Fibroblast of lung (primary cell): ENCODE data around the gene PFDN1. TPM values are rescaled to one million over a fixed set of nuclear protein-coding genes. Genes with fewer than 3 reads are reported as not detected.
A peak's percentile ranks its signal among the peaks of the same experiment; 100 is the strongest.

Source experiments
- DNase-seq, 2 donors: peaks; one replicate each; pipeline versions ENCODE4 v3.0.0 to v3.0.0-alpha.2; 2010; ENCODE audit warnings: low read depth in 2 of 2
- H2AFZ ChIP-seq: 2 replicates; pipeline ENCODE4 v1.5.1; 2012; ENCODE audit warnings: low read length, control low read depth, inconsistent platforms
- H3K27ac ChIP-seq: 2 replicates; pipeline ENCODE4 v1.5.1; 2011; ENCODE audit warnings: low read length, control low read depth; ENCODE audit not compliant: insufficient read depth
- H3K27me3 ChIP-seq: 2 replicates; pipeline ENCODE4 v1.5.1; 2011; ENCODE audit warnings: mild to moderate bottlenecking, low read length; ENCODE audit not compliant: control insufficient read depth, insufficient read depth
- H3K36me3 ChIP-seq: 2 replicates; pipeline ENCODE4 v1.5.1; 2011; ENCODE audit warnings: low read length; ENCODE audit not compliant: control insufficient read depth, insufficient read depth
- H3K4me1 ChIP-seq: 2 replicates; pipeline ENCODE4 v1.5.1; 2011; ENCODE audit warnings: low read length; ENCODE audit not compliant: control insufficient read depth, insufficient read depth; ENCODE audit errors: extremely low read depth
- H3K4me2 ChIP-seq: 2 replicates; pipeline ENCODE4 v1.5.1; 2011; ENCODE audit warnings: low read length, control low read depth; ENCODE audit not compliant: insufficient read depth; ENCODE audit errors: extremely low read depth
- H3K4me3 ChIP-seq, 4 experiments: fragments of 200-600 bp in 1 of 4; sonication (generic) in 1 of 4; replicated peaks in 1 of 4; 2 replicates each; pipeline ENCODE4 v1.5.1; 2011 to 2016; ENCODE audit warnings: low read length in 4 of 4, low read depth in 3 of 4, mild to moderate bottlenecking in 3 of 4, control low read depth in 2 of 4, inconsistent platforms in 1 of 4, mixed read lengths in 1 of 4; ENCODE audit not compliant: insufficient read depth in 1 of 4; ENCODE audit errors: control extremely low read depth in 1 of 4
- H3K79me2 ChIP-seq: 2 replicates; pipeline ENCODE4 v1.5.1; 2012; ENCODE audit warnings: mild to moderate bottlenecking, low read length, inconsistent platforms; ENCODE audit not compliant: control insufficient read depth, insufficient read depth
- H3K9ac ChIP-seq: 2 replicates; pipeline ENCODE4 v1.5.1; 2011; ENCODE audit warnings: mild to moderate bottlenecking, low read length, control low read depth; ENCODE audit not compliant: insufficient read depth
- H3K9me3 ChIP-seq: 2 replicates; pipeline ENCODE4 v1.5.1; 2012; ENCODE audit warnings: low read depth, low read length; ENCODE audit not compliant: control insufficient read depth, insufficient read depth
- H4K20me1 ChIP-seq: 2 replicates; pipeline ENCODE4 v1.5.1; 2011; ENCODE audit warnings: low read length; ENCODE audit not compliant: control insufficient read depth, insufficient read depth; ENCODE audit errors: extremely low read depth
- EZH2 ChIP-seq: IDR thresholded peaks from 2 replicates; pipeline ENCODE4 v1.5.1; 2012; ENCODE audit warnings: low read length, control low read depth, mild to moderate bottlenecking; ENCODE audit errors: missing control alignments
- polyA plus RNA-seq, 2 donors: library from polyadenylated mRNA; depleted of rRNA in 1 of 2; stranded (reverse) in 1 of 2; unstranded in 1 of 2; fragments of >200 nt; gene quantifications; 2 replicates each; pipeline ENCODE4 v1.2.1, GENCODE V29; 2011 to 2012; ENCODE audit warnings: missing spikeins in 1 of 2
- total RNA-seq: library from RNA; depleted of rRNA; stranded (reverse); fragments of >200 nt; gene quantifications from 2 replicates; pipeline ENCODE4 v1.2.1, GENCODE V29; 2014
- TF ChIP-seq, protein P1 (sequence below), 2 donors: IDR thresholded peaks in 1 of 2; conservative IDR thresholded peaks in 1 of 2; 1 replicate in 1 of 2; 2 replicates in 1 of 2; pipeline ENCODE4 v1.5.1; 2011 to 2012; ENCODE audit warnings: low read length in 2 of 2, control low read depth in 1 of 2, inconsistent platforms in 1 of 2, low read depth in 1 of 2, mild to moderate bottlenecking in 1 of 2

The PFDN1 gene
- total and polyA plus RNA-seq, 2 donors (not counting 1 experiment from before 2014, with no cell fraction given): 35.5 to 140 TPM

GRCh38 chr5:140214831-140215230, 88.1 kb downstream of the PFDN1 start:
- TF ChIP-seq EZH2: no peak
- TF ChIP-seq, protein P1, sequence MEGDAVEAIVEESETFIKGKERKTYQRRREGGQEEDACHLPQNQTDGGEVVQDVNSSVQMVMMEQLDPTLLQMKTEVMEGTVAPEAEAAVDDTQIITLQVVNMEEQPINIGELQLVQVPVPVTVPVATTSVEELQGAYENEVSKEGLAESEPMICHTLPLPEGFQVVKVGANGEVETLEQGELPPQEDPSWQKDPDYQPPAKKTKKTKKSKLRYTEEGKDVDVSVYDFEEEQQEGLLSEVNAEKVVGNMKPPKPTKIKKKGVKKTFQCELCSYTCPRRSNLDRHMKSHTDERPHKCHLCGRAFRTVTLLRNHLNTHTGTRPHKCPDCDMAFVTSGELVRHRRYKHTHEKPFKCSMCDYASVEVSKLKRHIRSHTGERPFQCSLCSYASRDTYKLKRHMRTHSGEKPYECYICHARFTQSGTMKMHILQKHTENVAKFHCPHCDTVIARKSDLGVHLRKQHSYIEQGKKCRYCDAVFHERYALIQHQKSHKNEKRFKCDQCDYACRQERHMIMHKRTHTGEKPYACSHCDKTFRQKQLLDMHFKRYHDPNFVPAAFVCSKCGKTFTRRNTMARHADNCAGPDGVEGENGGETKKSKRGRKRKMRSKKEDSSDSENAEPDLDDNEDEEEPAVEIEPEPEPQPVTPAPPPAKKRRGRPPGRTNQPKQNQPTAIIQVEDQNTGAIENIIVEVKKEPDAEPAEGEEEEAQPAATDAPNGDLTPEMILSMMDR (conservative IDR thresholded peaks at IDR 0.05 in 1 of 2, IDR thresholded peaks at IDR 0.05 in 1 of 2; ENCODE audit: low read depth in 1 of 2, low read length in 2 of 2): no peak
- Histone ChIP-seq H3K4me2 (no peak overlapping the region), H3K27ac (no peak overlapping the region), H3K27me3 (no peaks in the 10 kb centered on the region), H2AFZ (no peak overlapping the region), H3K36me3 (no peaks in the 10 kb centered on the region), H4K20me1 (no peaks in the 10 kb centered on the region), H3K79me2 (no peaks in the 10 kb centered on the region), H3K9ac (no peak overlapping the region), H3K9me3 (no peaks in the 10 kb centered on the region), H3K4me3 (no peak overlapping the region), H3K4me1 (no peaks in the 10 kb centered on the region)
- DNase-seq: peak; percentile 87 to 88

- TF ChIP-seq, protein P1 (conservative IDR thresholded peaks at IDR 0.05 in 1 of 2, IDR thresholded peaks at IDR 0.05 in 1 of 2; ENCODE audit: low read depth in 1 of 2, low read length in 2 of 2): no peak
- TF ChIP-seq EZH2: no peak
- Histone ChIP-seq H4K20me1 (no peaks in the 10 kb centered on the region), H3K4me3 (no peak overlapping the region), H3K36me3 (no peaks in the 10 kb centered on the region), H3K4me2 (no peak overlapping the region), H3K27ac (no peak overlapping the region), H2AFZ (no peak overlapping the region), H3K9me3 (no peaks in the 10 kb centered on the region), H3K9ac (no peak overlapping the region), H3K27me3 (no peaks in the 10 kb centered on the region), H3K4me1 (no peaks in the 10 kb centered on the region), H3K79me2 (no peaks in the 10 kb centered on the region)
- DNase-seq: no peak
Measured at GRCh38 chr5:140213370-140213983, 89.4 kb downstream of the PFDN1 start.

GRCh38 chr5:140208065-140208464, 94.8 kb downstream of the PFDN1 start:
- Histone ChIP-seq H3K4me2 (no peak overlapping the region), H3K9me3 (no peaks in the 10 kb centered on the region), H3K79me2 (no peaks in the 10 kb centered on the region), H3K4me3 (no peak overlapping the region), H3K9ac (no peak overlapping the region), H3K36me3 (peaks cover 1% of the 10 kb centered on the region), H2AFZ (no peak overlapping the region), H3K4me1 (no peaks in the 10 kb centered on the region), H3K27ac (no peak overlapping the region), H4K20me1 (no peaks in the 10 kb centered on the region), H3K27me3 (no peaks in the 10 kb centered on the region)
- TF ChIP-seq, protein P1 (conservative IDR thresholded peaks at IDR 0.05 in 1 of 2, IDR thresholded peaks at IDR 0.05 in 1 of 2; ENCODE audit: low read depth in 1 of 2, low read length in 2 of 2): no peak
- no peak for TF ChIP-seq EZH2
- no peak for DNase-seq
